WTC11 (cell line): ENCODE measurements around the gene SH3GL3. TPM values are rescaled to one million over a fixed set of nuclear protein-coding genes. Genes with fewer than 3 reads are reported as not detected.

Experiments used
- ATAC-seq: fragments of 200-7000 bp; cut with Tn5 transposase; 2 replicates; pipeline ENCODE4 v1.10.0; 2021; ENCODE audit warnings: mild to moderate bottlenecking, moderate library complexity
- CTCF ChIA-PET: fragments of 300-600 bp; sonication (Branson Sonifier 250); formaldehyde crosslinking; loops from one replicate; lab custom pipeline; 2021; ENCODE audit warnings: antibody characterized with exemption; lab: Charles Lee
- POLR2A ChIA-PET: fragments of 350-600 bp; sonication (Branson Sonifier 250); formaldehyde crosslinking; loops from one replicate; lab custom pipeline; 2021; ENCODE audit warnings: antibody characterized with exemption; lab: Charles Lee
- DNase-seq: peaks from one replicate; pipeline ENCODE4 v3.0.0; 2021; ENCODE audit warnings: low spot score
- H3K27ac Mint-ChIP-seq: 2 replicates; pipeline ENCODE4 v1.8.0; 2021; ENCODE audit warnings: mixed read lengths
- H3K27me3 Mint-ChIP-seq: 2 replicates; pipeline ENCODE4 v1.8.0; 2021; ENCODE audit warnings: low read depth, mild to moderate bottlenecking, moderate library complexity, mixed read lengths
- H3K36me3 Mint-ChIP-seq: 2 replicates; pipeline ENCODE4 v1.8.0; 2021; ENCODE audit warnings: mixed read lengths
- H3K4me1 Mint-ChIP-seq: 2 replicates; pipeline ENCODE4 v1.8.0; 2022; ENCODE audit warnings: mixed read lengths
- H3K4me3 Mint-ChIP-seq: 2 replicates; pipeline ENCODE4 v1.8.0; 2021; ENCODE audit warnings: mild to moderate bottlenecking, moderate library complexity, mixed read lengths
- H3K9me3 Mint-ChIP-seq: 2 replicates; pipeline ENCODE4 v1.8.0; 2021; ENCODE audit warnings: mixed read lengths
- CREB1 ChIP-seq: sonication (generic); formaldehyde crosslinking; IDR thresholded peaks from 2 replicates; pipeline ENCODE4 v1.8.0; 2023; ENCODE audit warnings: mild to moderate bottlenecking, missing genetic modification reagents
- CREM ChIP-seq: sonication (generic); formaldehyde crosslinking; IDR thresholded peaks from 2 replicates; pipeline ENCODE4 v1.8.1; 2022; ENCODE audit warnings: mild to moderate bottlenecking, missing genetic modification reagents, moderate library complexity
- FOXP1 ChIP-seq: sonication (generic); formaldehyde crosslinking; IDR thresholded peaks from 2 replicates; pipeline ENCODE4 v1.8.0; 2022; ENCODE audit warnings: missing genetic modification reagents, mild to moderate bottlenecking, moderate library complexity, borderline replicate concordance
- IRF2 ChIP-seq: sonication (generic); formaldehyde crosslinking; IDR thresholded peaks from 2 replicates; pipeline ENCODE4 v1.8.0; 2022; ENCODE audit warnings: low read depth, missing genetic modification reagents, borderline replicate concordance
- JUN ChIP-seq: sonication (generic); formaldehyde crosslinking; IDR thresholded peaks from 2 replicates; pipeline ENCODE4 v1.8.0; 2023; ENCODE audit warnings: mild to moderate bottlenecking, missing genetic modification reagents
- KAT7 ChIP-seq: sonication (generic); formaldehyde crosslinking; IDR thresholded peaks from 2 replicates; pipeline ENCODE4 v1.8.1; 2023; ENCODE audit warnings: missing genetic modification reagents, mild to moderate bottlenecking, borderline replicate concordance
- MYBL2 ChIP-seq: sonication (generic); formaldehyde crosslinking; IDR thresholded peaks from 2 replicates; pipeline ENCODE4 v1.8.1; 2023; ENCODE audit warnings: mild to moderate bottlenecking, moderate library complexity, missing genetic modification reagents
- NR2C2 ChIP-seq: sonication (generic); formaldehyde crosslinking; IDR thresholded peaks from 2 replicates; pipeline ENCODE4 v1.8.0; 2022; ENCODE audit warnings: mild to moderate bottlenecking, missing genetic modification reagents
- SOX15 ChIP-seq: fragments of 250-450 bp; sonication (Bioruptor Pico); IDR thresholded peaks from 2 replicates; pipeline ENCODE4 v1.9.0; 2021; ENCODE audit warnings: mild to moderate bottlenecking
- SP1 ChIP-seq: sonication (generic); formaldehyde crosslinking; conservative IDR thresholded peaks from 2 replicates; pipeline ENCODE4 v1.8.1; 2022; ENCODE audit warnings: missing genetic modification reagents
- TCF7 ChIP-seq: sonication (generic); formaldehyde crosslinking; IDR thresholded peaks from 2 replicates; pipeline ENCODE4 v1.8.0; 2022; ENCODE audit warnings: mild to moderate bottlenecking, low read depth, missing genetic modification reagents, moderate library complexity
- TEAD1 ChIP-seq: sonication (generic); formaldehyde crosslinking; IDR thresholded peaks from 2 replicates; pipeline ENCODE4 v1.8.0; 2022; ENCODE audit warnings: mild to moderate bottlenecking, missing genetic modification reagents
- TP53 ChIP-seq: sonication (generic); formaldehyde crosslinking; IDR thresholded peaks from 2 replicates; pipeline ENCODE4 v1.8.1; 2023; ENCODE audit warnings: mild to moderate bottlenecking, missing genetic modification reagents
- ZNF138 ChIP-seq: sonication (generic); formaldehyde crosslinking; conservative IDR thresholded peaks from 2 replicates; pipeline ENCODE4 v1.8.1; 2022; ENCODE audit warnings: mild to moderate bottlenecking, moderate library complexity, missing genetic modification reagents
- ZNF423 ChIP-seq: fragments of 250-450 bp; sonication (Bioruptor Pico); IDR thresholded peaks from 2 replicates; pipeline ENCODE4 v2.1.2; 2022; ENCODE audit warnings: mild to moderate bottlenecking, moderate library complexity
- total RNA-seq: library from RNA; stranded (reverse); gene quantifications from 3 replicates; pipeline ENCODE4 v1.2.3, GENCODE V29; 2021
- TF ChIP-seq, protein P1 (sequence below): sonication (generic); formaldehyde crosslinking; conservative IDR thresholded peaks from 2 replicates; pipeline ENCODE4 v1.8.1; 2023; ENCODE audit warnings: mild to moderate bottlenecking, low read depth, missing genetic modification reagents, moderate library complexity
- TF ChIP-seq, protein P2 (sequence below): sonication (generic); formaldehyde crosslinking; IDR thresholded peaks from 2 replicates; pipeline ENCODE4 v1.8.1; 2023; ENCODE audit warnings: mild to moderate bottlenecking, moderate library complexity, missing genetic modification reagents
- TF ChIP-seq, protein P3 (sequence below): sonication (generic); formaldehyde crosslinking; conservative IDR thresholded peaks from 2 replicates; pipeline ENCODE4 v1.8.1; 2022; ENCODE audit warnings: mild to moderate bottlenecking, missing genetic modification reagents
- TF ChIP-seq, protein P4 (sequence below): sonication (generic); formaldehyde crosslinking; IDR thresholded peaks from 2 replicates; pipeline ENCODE4 v1.8.0; 2022; ENCODE audit warnings: mild to moderate bottlenecking, missing genetic modification reagents
- TF ChIP-seq, protein P5 (sequence below): sonication (generic); formaldehyde crosslinking; IDR thresholded peaks from 2 replicates; pipeline ENCODE4 v1.8.1; 2022; ENCODE audit warnings: low read depth, mild to moderate bottlenecking, moderate library complexity, missing genetic modification reagents, borderline replicate concordance
- TF ChIP-seq, protein P6 (sequence below): sonication (generic); formaldehyde crosslinking; IDR thresholded peaks from 2 replicates; pipeline ENCODE4 v1.8.0; 2022; ENCODE audit warnings: mild to moderate bottlenecking, missing genetic modification reagents
- TF ChIP-seq, protein P7 (sequence below): sonication (generic); formaldehyde crosslinking; IDR thresholded peaks from 2 replicates; pipeline ENCODE4 v1.8.1; 2023; ENCODE audit warnings: mild to moderate bottlenecking, missing genetic modification reagents, moderate library complexity
- TF ChIP-seq, protein P8 (sequence below): sonication (generic); formaldehyde crosslinking; IDR thresholded peaks from 2 replicates; pipeline ENCODE4 v1.8.1; 2023; ENCODE audit warnings: mild to moderate bottlenecking, missing genetic modification reagents, moderate library complexity

Gene SH3GL3
- total RNA-seq, 1 experiment from 2014 or later, result 9.2 TPM

DNA sequence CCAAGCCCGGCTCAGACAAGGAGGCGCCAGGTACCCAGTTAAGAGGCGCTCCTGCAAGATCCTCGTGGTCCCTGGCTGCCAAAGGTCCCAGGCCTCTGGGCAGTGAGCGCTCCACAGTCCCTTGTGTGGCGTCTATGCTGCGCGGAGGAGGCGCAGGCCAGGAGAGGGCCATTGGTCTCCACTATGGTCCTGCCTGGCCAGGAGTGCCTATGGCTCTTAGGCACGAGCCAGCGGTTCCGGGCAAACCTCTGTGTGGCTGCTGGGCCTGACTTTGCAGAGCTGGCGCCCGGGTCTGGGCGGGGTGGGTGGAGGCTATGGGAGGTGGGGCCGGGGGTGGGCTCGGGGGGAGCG, 206.1 kb downstream of the SH3GL3 start:
- Mint-ChIP-seq H3K27me3 (peaks cover 62% of the 10 kb centered on the region), H3K4me1 (peaks cover 24% of the 10 kb centered on the region), H3K9me3 (no peaks in the 10 kb centered on the region), H3K36me3 (no peaks in the 10 kb centered on the region), H3K4me3 (peak overlapping the region; percentile 61), H3K27ac (no peak overlapping the region)
- DNase-seq (peak; percentile 50), ATAC-seq (peak; percentile 40)
- CTCF ChIA-PET, result interaction anchor here (0.6 to 1.6 kb wide), 6 partner anchors 8 to 445 kb away, joined by 3 to 9 read pairs (median 4); no protein-coding TSS in a partner anchor
- TF ChIP-seq MYBL2 (CRISPR knock-in tag) (0 out of 2 replicates have a peak, but pooled peaks have one; percentile 35), FOXP1 (CRISPR knock-in tag) (0 out of 2 replicates have a peak, but pooled peaks have one; percentile 6), ZNF138 (CRISPR knock-in tag) (no peak)
- POLR2A ChIA-PET, result no interaction called here

DNA sequence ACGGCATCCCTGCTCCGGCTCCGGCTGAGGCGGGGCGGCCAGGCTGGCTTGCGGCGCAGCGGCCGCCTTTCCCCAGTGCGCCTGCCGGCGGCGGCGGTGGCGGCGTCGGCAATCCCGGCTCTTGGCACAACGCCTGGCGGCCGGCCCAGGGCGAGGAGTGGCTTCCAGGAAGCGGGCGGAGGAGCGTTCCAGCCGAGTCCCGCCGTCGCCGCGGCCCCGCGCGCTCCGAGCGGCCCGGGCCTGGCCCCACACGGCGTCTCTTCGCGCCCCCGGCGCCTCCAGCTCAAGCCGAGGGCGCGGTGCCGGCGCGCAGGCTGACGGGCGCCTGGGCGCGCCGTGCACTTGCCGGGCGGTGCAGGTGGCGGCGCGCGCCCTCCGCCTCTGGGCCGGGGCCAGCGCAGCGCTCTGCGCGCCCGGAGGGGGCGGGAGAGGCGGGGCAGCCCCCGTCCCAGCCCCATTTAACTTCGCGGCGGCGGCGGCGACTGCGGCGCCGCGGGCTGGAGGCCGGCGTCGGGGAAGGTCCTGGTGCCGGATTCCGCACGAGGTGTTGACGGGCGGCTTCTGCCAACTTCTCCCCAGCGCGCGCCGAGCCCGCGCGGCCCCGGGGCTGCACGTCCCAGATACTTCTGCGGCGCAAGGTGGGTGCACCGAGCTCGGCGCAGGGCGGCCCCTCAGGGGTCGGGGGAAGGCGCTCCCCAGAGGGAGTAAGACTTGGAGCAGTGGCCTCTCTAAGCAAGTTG, 206.7 kb downstream of the SH3GL3 start, which contains the start of gene ADAMTSL3:
Gene ADAMTSL3 (plus strand): TSS at position 485 of the 740 bp plus-strand sequence. CDS start 1,639 bp downstream, outside the sequence.
- peak; percentile 78 for ATAC-seq
- H3K27ac Mint-ChIP-seq, result no peak within 1 kb of the TSS
- H3K9me3 Mint-ChIP-seq, result no peaks in the 10 kb centered on the region
- ChIA-PET POLR2A (no interaction called here), CTCF (interaction anchor here (0.6 to 1.6 kb wide), 7 partner anchors 9 to 445 kb away, joined by 3 to 9 read pairs (median 5); no protein-coding TSS in a partner anchor)
- peak; percentile 65 for DNase-seq
- peak within 1 kb of the TSS; percentile 69 for H3K4me3 Mint-ChIP-seq
- H3K36me3 Mint-ChIP-seq, result no peaks in the 10 kb centered on the region
- H3K4me1 Mint-ChIP-seq, result peaks cover 24% of the 10 kb centered on the region
- H3K27me3 Mint-ChIP-seq, result peaks cover 62% of the 10 kb centered on the region
- TF ChIP-seq, protein P1, sequence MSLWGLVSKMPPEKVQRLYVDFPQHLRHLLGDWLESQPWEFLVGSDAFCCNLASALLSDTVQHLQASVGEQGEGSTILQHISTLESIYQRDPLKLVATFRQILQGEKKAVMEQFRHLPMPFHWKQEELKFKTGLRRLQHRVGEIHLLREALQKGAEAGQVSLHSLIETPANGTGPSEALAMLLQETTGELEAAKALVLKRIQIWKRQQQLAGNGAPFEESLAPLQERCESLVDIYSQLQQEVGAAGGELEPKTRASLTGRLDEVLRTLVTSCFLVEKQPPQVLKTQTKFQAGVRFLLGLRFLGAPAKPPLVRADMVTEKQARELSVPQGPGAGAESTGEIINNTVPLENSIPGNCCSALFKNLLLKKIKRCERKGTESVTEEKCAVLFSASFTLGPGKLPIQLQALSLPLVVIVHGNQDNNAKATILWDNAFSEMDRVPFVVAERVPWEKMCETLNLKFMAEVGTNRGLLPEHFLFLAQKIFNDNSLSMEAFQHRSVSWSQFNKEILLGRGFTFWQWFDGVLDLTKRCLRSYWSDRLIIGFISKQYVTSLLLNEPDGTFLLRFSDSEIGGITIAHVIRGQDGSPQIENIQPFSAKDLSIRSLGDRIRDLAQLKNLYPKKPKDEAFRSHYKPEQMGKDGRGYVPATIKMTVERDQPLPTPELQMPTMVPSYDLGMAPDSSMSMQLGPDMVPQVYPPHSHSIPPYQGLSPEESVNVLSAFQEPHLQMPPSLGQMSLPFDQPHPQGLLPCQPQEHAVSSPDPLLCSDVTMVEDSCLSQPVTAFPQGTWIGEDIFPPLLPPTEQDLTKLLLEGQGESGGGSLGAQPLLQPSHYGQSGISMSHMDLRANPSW (CRISPR knock-in tag), result 0 out of 2 replicates have a peak, but pooled peaks have one; percentile 34
- TF ChIP-seq CREM (CRISPR knock-in tag), result 0 out of 2 replicates have a peak, but pooled peaks have one; percentile 46
- no peak for TF ChIP-seq SOX15 (CRISPR knock-in tag)
- TF ChIP-seq, protein P2, sequence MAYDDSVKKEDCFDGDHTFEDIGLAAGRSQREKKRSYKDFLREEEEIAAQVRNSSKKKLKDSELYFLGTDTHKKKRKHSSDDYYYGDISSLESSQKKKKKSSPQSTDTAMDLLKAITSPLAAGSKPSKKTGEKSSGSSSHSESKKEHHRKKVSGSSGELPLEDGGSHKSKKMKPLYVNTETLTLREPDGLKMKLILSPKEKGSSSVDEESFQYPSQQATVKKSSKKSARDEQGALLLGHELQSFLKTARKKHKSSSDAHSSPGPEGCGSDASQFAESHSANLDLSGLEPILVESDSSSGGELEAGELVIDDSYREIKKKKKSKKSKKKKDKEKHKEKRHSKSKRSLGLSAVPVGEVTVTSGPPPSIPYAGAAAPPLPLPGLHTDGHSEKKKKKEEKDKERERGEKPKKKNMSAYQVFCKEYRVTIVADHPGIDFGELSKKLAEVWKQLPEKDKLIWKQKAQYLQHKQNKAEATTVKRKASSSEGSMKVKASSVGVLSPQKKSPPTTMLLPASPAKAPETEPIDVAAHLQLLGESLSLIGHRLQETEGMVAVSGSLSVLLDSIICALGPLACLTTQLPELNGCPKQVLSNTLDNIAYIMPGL (CRISPR knock-in tag), result no peak
- TF ChIP-seq CREB1, result no peak
- 0 out of 2 replicates have a peak, but pooled peaks have one; percentile 39 for TF ChIP-seq JUN (CRISPR knock-in tag)
- TF ChIP-seq ZNF423 (CRISPR knock-in tag), result no peak
- TF ChIP-seq, protein P3, sequence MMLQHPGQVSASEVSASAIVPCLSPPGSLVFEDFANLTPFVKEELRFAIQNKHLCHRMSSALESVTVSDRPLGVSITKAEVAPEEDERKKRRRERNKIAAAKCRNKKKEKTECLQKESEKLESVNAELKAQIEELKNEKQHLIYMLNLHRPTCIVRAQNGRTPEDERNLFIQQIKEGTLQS, result no peak
- TF ChIP-seq, protein P4, sequence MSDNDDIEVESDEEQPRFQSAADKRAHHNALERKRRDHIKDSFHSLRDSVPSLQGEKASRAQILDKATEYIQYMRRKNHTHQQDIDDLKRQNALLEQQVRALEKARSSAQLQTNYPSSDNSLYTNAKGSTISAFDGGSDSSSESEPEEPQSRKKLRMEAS, result peak; percentile 58; the same call in 1 of the 2 replicates
- TF ChIP-seq, protein P5, sequence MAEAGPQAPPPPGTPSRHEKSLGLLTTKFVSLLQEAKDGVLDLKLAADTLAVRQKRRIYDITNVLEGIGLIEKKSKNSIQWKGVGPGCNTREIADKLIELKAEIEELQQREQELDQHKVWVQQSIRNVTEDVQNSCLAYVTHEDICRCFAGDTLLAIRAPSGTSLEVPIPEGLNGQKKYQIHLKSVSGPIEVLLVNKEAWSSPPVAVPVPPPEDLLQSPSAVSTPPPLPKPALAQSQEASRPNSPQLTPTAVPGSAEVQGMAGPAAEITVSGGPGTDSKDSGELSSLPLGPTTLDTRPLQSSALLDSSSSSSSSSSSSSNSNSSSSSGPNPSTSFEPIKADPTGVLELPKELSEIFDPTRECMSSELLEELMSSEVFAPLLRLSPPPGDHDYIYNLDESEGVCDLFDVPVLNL (CRISPR knock-in tag), result no peak
- TF ChIP-seq NR2C2 (CRISPR knock-in tag), result no peak
- TF ChIP-seq IRF2, result no peak
- TF ChIP-seq, protein P6, sequence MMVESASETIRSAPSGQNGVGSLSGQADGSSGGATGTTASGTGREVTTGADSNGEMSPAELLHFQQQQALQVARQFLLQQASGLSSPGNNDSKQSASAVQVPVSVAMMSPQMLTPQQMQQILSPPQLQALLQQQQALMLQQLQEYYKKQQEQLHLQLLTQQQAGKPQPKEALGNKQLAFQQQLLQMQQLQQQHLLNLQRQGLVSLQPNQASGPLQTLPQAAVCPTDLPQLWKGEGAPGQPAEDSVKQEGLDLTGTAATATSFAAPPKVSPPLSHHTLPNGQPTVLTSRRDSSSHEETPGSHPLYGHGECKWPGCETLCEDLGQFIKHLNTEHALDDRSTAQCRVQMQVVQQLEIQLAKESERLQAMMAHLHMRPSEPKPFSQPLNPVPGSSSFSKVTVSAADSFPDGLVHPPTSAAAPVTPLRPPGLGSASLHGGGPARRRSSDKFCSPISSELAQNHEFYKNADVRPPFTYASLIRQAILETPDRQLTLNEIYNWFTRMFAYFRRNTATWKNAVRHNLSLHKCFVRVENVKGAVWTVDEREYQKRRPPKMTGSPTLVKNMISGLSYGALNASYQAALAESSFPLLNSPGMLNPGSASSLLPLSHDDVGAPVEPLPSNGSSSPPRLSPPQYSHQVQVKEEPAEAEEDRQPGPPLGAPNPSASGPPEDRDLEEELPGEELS (CRISPR knock-in tag), result peak; percentile 62; the same call in 1 of the 2 replicates
- TF ChIP-seq KAT7 (CRISPR knock-in tag), result peak; percentile 84; the same call in 1 of the 2 replicates
- TF ChIP-seq, protein P7, sequence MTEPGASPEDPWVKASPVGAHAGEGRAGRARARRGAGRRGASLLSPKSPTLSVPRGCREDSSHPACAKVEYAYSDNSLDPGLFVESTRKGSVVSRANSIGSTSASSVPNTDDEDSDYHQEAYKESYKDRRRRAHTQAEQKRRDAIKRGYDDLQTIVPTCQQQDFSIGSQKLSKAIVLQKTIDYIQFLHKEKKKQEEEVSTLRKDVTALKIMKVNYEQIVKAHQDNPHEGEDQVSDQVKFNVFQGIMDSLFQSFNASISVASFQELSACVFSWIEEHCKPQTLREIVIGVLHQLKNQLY (CRISPR knock-in tag), result no peak
- TF ChIP-seq TP53, result 0 out of 2 replicates have a peak, but pooled peaks have one; percentile 31
- peak; percentile 47; the same call in 1 of the 2 replicates for TF ChIP-seq TEAD1 (CRISPR knock-in tag)
- TF ChIP-seq SP1 (CRISPR knock-in tag), result no peak; the same call in 1 of the 2 replicates
- TF ChIP-seq, protein P8, sequence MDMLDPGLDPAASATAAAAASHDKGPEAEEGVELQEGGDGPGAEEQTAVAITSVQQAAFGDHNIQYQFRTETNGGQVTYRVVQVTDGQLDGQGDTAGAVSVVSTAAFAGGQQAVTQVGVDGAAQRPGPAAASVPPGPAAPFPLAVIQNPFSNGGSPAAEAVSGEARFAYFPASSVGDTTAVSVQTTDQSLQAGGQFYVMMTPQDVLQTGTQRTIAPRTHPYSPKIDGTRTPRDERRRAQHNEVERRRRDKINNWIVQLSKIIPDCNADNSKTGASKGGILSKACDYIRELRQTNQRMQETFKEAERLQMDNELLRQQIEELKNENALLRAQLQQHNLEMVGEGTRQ (CRISPR knock-in tag), result no peak
- no peak for TF ChIP-seq TCF7 (CRISPR knock-in tag)
- no peak for TF ChIP-seq ZNF138 (CRISPR knock-in tag)
